NCI-H446 treated with DMSO at 0.1 percent for 48 hours (cell line): Measurements from ENCODE around the gene FNTB.

Experiments used
- DNase-seq: peaks from one replicate; lab custom pipeline; 2025; lab: John Stamatoyannopoulos, UW

The FNTB gene

GRCh38 chr14:64986648-64987437 is at the start of gene FNTB:
Gene FNTB, plus strand, starts transcription at chr14:64986895. Its CDS starts 59 bp downstream, at chr14:64986954.
- peak; percentile 96 for DNase-seq

GRCh38 chr14:64937171-64937820 is 49.4 kb upstream of the FNTB start:
- no peak for DNase-seq

- no peak for DNase-seq
These were observed 48.9 kb upstream of the FNTB start for GRCh38 chr14:64937821-64938193.

- DNase-seq: no peak
These were observed 47.5 kb upstream of the FNTB start for GRCh38 chr14:64938972-64939816.

- no peak for DNase-seq
These were observed 46.9 kb upstream of the FNTB start for GRCh38 chr14:64939817-64940190.

- no peak for DNase-seq
These were observed 46.3 kb upstream of the FNTB start for GRCh38 chr14:64940336-64940910.

GRCh38 chr14:64942531-64943111 is 44.1 kb upstream of the FNTB start, which contains the start of gene GPX2:
Gene GPX2, minus strand, starts transcription at chr14:64942745. Its CDS starts 19 bp downstream, at chr14:64942726.
- no peak for DNase-seq

GRCh38 chr14:64943556-64943955 is 43.1 kb upstream of the FNTB start:
- no peak for DNase-seq

GRCh38 chr14:64944041-64944440 is 42.7 kb upstream of the FNTB start:
- no peak for DNase-seq

GRCh38 chr14:64944861-64945260 is 41.8 kb upstream of the FNTB start:
- DNase-seq: no peak

GRCh38 chr14:64945431-64946178 is 41.1 kb upstream of the FNTB start:
- no peak for DNase-seq

- DNase-seq: no peak
These were observed 40.2 kb upstream of the FNTB start for GRCh38 chr14:64946310-64947045.

- no peak for DNase-seq
These were observed 38.7 kb upstream of the FNTB start for GRCh38 chr14:64947710-64948611.

- DNase-seq: no peak
These were observed 38.0 kb upstream of the FNTB start for GRCh38 chr14:64948612-64949210.

- DNase-seq: no peak
These were observed 35.8 kb upstream of the FNTB start for GRCh38 chr14:64950889-64951288.

- no peak for DNase-seq
These were observed 35.4 kb upstream of the FNTB start for GRCh38 chr14:64951291-64951690.

- no peak for DNase-seq
These were observed 35.0 kb upstream of the FNTB start for GRCh38 chr14:64951724-64952123.

- DNase-seq: no peak
These were observed 33.9 kb upstream of the FNTB start for GRCh38 chr14:64952598-64953309.
